ENCODE results near the gene FARP2. TPM values are rescaled to one million over a fixed set of nuclear protein-coding genes. Genes with fewer than 3 reads are reported as not detected.
"Not testable (repeated sequence)": the region's sequence is repeated elsewhere in the genome, so short reads cannot be mapped to it uniquely, and the experiment has no call there.

The FARP2 gene
- total RNA-seq, 1 experiment from 2014 or later: 89.1 TPM

- H3F3A ChIP-seq (ENCODE audit: insufficient read depth, low read depth): peaks cover 27% of the 10 kb centered on the region
- no peak for DNase-seq
- H3K27ac ChIP-seq: no peak overlapping the region
- H3K9me3 ChIP-seq (ENCODE audit: insufficient read depth, low read depth): no peaks in the 10 kb centered on the region
- H2AFZ ChIP-seq: no peak overlapping the region
- ChIA-PET POLR2A (ENCODE audit: unreplicated experiment) (no interaction called here), CTCF (no interaction called here)
- no peaks in the 10 kb centered on the region; the same call in 1 of the 2 replicates for H4K20me1 ChIP-seq (ENCODE audit: insufficient read depth)
- intact Hi-C loops (cut with micrococcal nuclease; ENCODE audit: unreplicated experiment): no loop called here
- H3K4me1 ChIP-seq (replicated peaks; ENCODE audit: insufficient read depth): peaks cover 51% of the 10 kb centered on the region
- peaks cover 7% of the 10 kb centered on the region; the same call in 1 of the 2 replicates for H3K36me3 ChIP-seq (ENCODE audit: low read depth)
- peaks cover 77% of the 10 kb centered on the region for H3K79me2 ChIP-seq (ENCODE audit: low read depth)
- BruUV-seq (replicated peaks): no TSS peak
- no peak overlapping the region for H3K4me2 ChIP-seq
- H3K9me2 ChIP-seq (ENCODE audit: insufficient read depth): no peaks in the 10 kb centered on the region
- H3K27me3 ChIP-seq (ENCODE audit: insufficient read depth, low read depth): no peaks in the 10 kb centered on the region
- TF ChIP-seq, protein P1, sequence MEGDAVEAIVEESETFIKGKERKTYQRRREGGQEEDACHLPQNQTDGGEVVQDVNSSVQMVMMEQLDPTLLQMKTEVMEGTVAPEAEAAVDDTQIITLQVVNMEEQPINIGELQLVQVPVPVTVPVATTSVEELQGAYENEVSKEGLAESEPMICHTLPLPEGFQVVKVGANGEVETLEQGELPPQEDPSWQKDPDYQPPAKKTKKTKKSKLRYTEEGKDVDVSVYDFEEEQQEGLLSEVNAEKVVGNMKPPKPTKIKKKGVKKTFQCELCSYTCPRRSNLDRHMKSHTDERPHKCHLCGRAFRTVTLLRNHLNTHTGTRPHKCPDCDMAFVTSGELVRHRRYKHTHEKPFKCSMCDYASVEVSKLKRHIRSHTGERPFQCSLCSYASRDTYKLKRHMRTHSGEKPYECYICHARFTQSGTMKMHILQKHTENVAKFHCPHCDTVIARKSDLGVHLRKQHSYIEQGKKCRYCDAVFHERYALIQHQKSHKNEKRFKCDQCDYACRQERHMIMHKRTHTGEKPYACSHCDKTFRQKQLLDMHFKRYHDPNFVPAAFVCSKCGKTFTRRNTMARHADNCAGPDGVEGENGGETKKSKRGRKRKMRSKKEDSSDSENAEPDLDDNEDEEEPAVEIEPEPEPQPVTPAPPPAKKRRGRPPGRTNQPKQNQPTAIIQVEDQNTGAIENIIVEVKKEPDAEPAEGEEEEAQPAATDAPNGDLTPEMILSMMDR (conservative IDR thresholded peaks at IDR 0.05): no peak
- TF ChIP-seq EZH2 (IDR thresholded peaks at IDR 0.05; ENCODE audit: low read depth): no peak
- H3K4me3 ChIP-seq: no peak overlapping the region
These were observed 16.4 kb downstream of the FARP2 start for GRCh38 chr2:241372361-241372992.

GRCh38 chr2:241373446-241373845, 17.4 kb downstream of the FARP2 start:
- Histone ChIP-seq H3F3A (ENCODE audit: insufficient read depth, low read depth) (peaks cover 27% of the 10 kb centered on the region), H3K27me3 (ENCODE audit: insufficient read depth, low read depth) (no peaks in the 10 kb centered on the region), H3K27ac (peak overlapping the region; percentile 85), H3K36me3 (ENCODE audit: low read depth) (peaks cover 7% of the 10 kb centered on the region; the same call in 1 of the 2 replicates), H3K4me1 (replicated peaks; ENCODE audit: insufficient read depth) (peaks cover 51% of the 10 kb centered on the region), H3K79me2 (ENCODE audit: low read depth) (peaks cover 74% of the 10 kb centered on the region), H3K4me2 (peak overlapping the region; percentile 2; the same call in 1 of the 2 replicates), H4K20me1 (ENCODE audit: insufficient read depth) (no peaks in the 10 kb centered on the region; the same call in 1 of the 2 replicates), H3K9me2 (ENCODE audit: insufficient read depth) (no peaks in the 10 kb centered on the region), H2AFZ (no peak overlapping the region), H3K4me3 (no peak overlapping the region), H3K9me3 (ENCODE audit: insufficient read depth, low read depth) (no peaks in the 10 kb centered on the region)
- ChIA-PET POLR2A (ENCODE audit: unreplicated experiment) (interaction anchor here (0.6 kb wide), 1 partner anchor 170 kb away, joined by 5 read pairs; no protein-coding TSS in a partner anchor), CTCF (no interaction called here)
- DNase-seq: no peak
- intact Hi-C loops (cut with micrococcal nuclease; ENCODE audit: unreplicated experiment): no loop called here
- no peak for TF ChIP-seq EZH2 (IDR thresholded peaks at IDR 0.05; ENCODE audit: low read depth)
- TF ChIP-seq, protein P1 (conservative IDR thresholded peaks at IDR 0.05): no peak
- no TSS peak for BruUV-seq (replicated peaks)

DNA sequence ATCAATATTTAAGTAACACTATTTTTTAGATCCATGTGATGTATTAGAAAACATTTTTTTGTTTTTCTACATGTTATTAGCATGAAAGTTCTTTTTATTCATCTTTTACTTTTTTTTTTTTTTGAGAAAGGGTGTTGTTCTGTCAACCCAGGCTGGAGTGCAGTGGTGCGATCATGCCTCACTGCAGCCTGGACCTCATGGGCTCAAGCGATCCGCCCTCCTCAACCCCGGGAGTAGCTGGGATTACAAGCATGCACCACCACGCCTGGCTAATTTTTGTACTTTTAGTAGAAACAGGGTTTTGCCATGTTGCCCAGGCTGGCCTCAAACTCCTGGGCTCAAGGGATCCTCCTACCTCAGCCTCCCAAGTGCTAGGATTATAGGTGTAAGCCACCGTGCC, 17.8 kb downstream of the FARP2 start:
- peaks cover 11% of the 10 kb centered on the region; the same call in 1 of the 2 replicates for H3K36me3 ChIP-seq (ENCODE audit: low read depth)
- H3F3A ChIP-seq (ENCODE audit: insufficient read depth, low read depth): peaks cover 27% of the 10 kb centered on the region
- peak overlapping the region; percentile 85 for H3K27ac ChIP-seq
- CTCF ChIA-PET; H3K9me3 ChIP-seq (ENCODE audit: insufficient read depth, low read depth); H3K27me3 ChIP-seq (ENCODE audit: insufficient read depth, low read depth); H2AFZ ChIP-seq; H4K20me1 ChIP-seq (ENCODE audit: insufficient read depth); H3K9me2 ChIP-seq (ENCODE audit: insufficient read depth); DNase-seq; BruUV-seq (replicated peaks): not testable (repeated sequence)
- peaks cover 48% of the 10 kb centered on the region for H3K4me1 ChIP-seq (replicated peaks; ENCODE audit: insufficient read depth)
- H3K79me2 ChIP-seq (ENCODE audit: low read depth): peaks cover 74% of the 10 kb centered on the region
- intact Hi-C loops (cut with micrococcal nuclease; ENCODE audit: unreplicated experiment): loop anchor here (2.0 kb wide), 1 partner anchor 17 kb away; the partner anchor contains the start of gene FARP2
- 0 out of 2 replicates have a peak overlapping the region, but pooled peaks have one; percentile 36 for H3K4me3 ChIP-seq
- peak overlapping the region; percentile 81 for H3K4me2 ChIP-seq
- POLR2A ChIA-PET (ENCODE audit: unreplicated experiment): interaction anchor here (1.1 kb wide), 1 partner anchor 12 kb away, joined by 9 read pairs; no protein-coding TSS in a partner anchor

Data from PC-9 (cell line).